Tibial nerve (tissue), 4 donors: Measurements from ENCODE around the gene DEF6. TPM values are rescaled to one million over a fixed set of nuclear protein-coding genes. Genes with fewer than 3 reads are reported as not detected.
"Not testable (repeated sequence)": the region's sequence is repeated elsewhere in the genome, so short reads cannot be mapped to it uniquely, and the experiment has no call there.

Source experiments
- DNase-seq, 2 donors: peaks; one replicate each; pipeline ENCODE4 v3.0.0-alpha.2; 2019; ENCODE audit warnings: low spot score in 2 of 2
- H3K27ac ChIP-seq, 4 donors: fragments of 200-600 bp; sonication (generic) in 3 of 4; one replicate each; pipeline ENCODE4 v1.5.1; 2017 to 2019; ENCODE audit warnings: mild to moderate bottlenecking in 1 of 4
- H3K27me3 ChIP-seq, 2 donors: fragments of 200-600 bp; sonication (generic) in 1 of 2; one replicate each; pipeline versions ENCODE4 v1.5.1 to v1.6.0; 2017 to 2019
- H3K36me3 ChIP-seq, 3 donors: fragments of 200-600 bp; sonication (generic); one replicate each; pipeline ENCODE4 v1.5.1; 2018 to 2019
- H3K4me1 ChIP-seq, 4 donors: fragments of 200-600 bp; sonication (generic) in 3 of 4; one replicate each; pipeline ENCODE4 v1.5.1; 2017 to 2019
- H3K4me3 ChIP-seq, 4 donors: fragments of 200-600 bp; sonication (generic) in 3 of 4; one replicate each; pipeline ENCODE4 v1.5.1; 2017 to 2019; ENCODE audit warnings: mild to moderate bottlenecking in 1 of 4, moderate library complexity in 1 of 4
- H3K9me3 ChIP-seq, 4 donors: fragments of 200-600 bp; sonication (generic) in 3 of 4; one replicate each; pipeline ENCODE4 v1.5.1; 2017 to 2019
- EP300 ChIP-seq, 2 donors: sonication (generic); formaldehyde crosslinking; IDR thresholded peaks; one replicate each; pipeline ENCODE4 v1.6.1; 2017; ENCODE audit warnings: antibody characterized with exemption in 2 of 2, mild to moderate bottlenecking in 1 of 2
- POLR2A ChIP-seq, 2 donors: fragments of 450-650 bp; IDR thresholded peaks; one replicate each; pipeline ENCODE4 v1.6.1; 2017; ENCODE audit warnings: antibody characterized with exemption in 2 of 2, mild to moderate bottlenecking in 2 of 2, moderate library complexity in 2 of 2
- WGBS, 2 donors: methylation state at CpG; one replicate each; pipeline ENCODE4 v1.1.5; 2018; 5-methylcytosine and 5-hydroxymethylcytosine counted together
- total RNA-seq, 4 donors: library from RNA; depleted of rRNA; stranded (reverse); fragments of >200 nt; gene quantifications; one replicate each; pipeline ENCODE4 v1.1.0, GENCODE V29; 2016
- TF ChIP-seq, protein P1 (sequence below), 5 experiments: fragments of 200-600 bp in 3 of 5; fragments of 450-650 bp in 2 of 5; sonication (generic) in 3 of 5; IDR thresholded peaks; one replicate each; pipeline ENCODE4 v1.5.1; 2016 to 2019; ENCODE audit warnings: antibody characterized with exemption in 5 of 5, mild to moderate bottlenecking in 3 of 5, moderate library complexity in 2 of 5

Gene DEF6
- total RNA-seq, 4 donors from 2014 or later = 3.3 to 21.9 (median 7.4) TPM

DNA sequence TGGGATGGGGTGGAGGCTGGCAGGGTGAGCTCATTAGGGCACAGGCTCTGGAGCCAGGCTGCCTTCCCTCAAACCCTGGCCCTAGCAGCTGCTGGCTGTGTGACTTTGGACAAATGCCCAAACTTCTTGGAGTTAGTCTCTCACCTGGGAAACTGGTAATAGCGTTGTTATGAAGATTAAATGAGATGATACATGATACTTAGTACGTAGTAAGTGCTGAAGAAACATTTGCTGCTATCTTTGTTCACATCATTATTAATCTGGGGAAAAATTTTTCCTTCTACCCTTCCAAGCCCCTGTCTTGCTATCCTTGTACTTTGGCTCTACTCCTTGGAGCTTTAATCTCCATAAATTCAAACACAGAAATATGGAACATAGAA lies 22.4 kb downstream of the DEF6 start:
- Histone ChIP-seq H3K27me3 (no peaks in the 10 kb centered on the region), H3K27ac (no peak overlapping the region), H3K9me3 (no peaks in the 10 kb centered on the region), H3K4me3 (no peak overlapping the region), H3K36me3 (no peaks in the 10 kb centered on the region), H3K4me1 (peaks cover 0 to 17% (median 3%) of the 10 kb centered on the region in 4 donors)
- TF ChIP-seq EP300 (IDR thresholded peaks at IDR 0.05) = no peak
- TF ChIP-seq, protein P1, sequence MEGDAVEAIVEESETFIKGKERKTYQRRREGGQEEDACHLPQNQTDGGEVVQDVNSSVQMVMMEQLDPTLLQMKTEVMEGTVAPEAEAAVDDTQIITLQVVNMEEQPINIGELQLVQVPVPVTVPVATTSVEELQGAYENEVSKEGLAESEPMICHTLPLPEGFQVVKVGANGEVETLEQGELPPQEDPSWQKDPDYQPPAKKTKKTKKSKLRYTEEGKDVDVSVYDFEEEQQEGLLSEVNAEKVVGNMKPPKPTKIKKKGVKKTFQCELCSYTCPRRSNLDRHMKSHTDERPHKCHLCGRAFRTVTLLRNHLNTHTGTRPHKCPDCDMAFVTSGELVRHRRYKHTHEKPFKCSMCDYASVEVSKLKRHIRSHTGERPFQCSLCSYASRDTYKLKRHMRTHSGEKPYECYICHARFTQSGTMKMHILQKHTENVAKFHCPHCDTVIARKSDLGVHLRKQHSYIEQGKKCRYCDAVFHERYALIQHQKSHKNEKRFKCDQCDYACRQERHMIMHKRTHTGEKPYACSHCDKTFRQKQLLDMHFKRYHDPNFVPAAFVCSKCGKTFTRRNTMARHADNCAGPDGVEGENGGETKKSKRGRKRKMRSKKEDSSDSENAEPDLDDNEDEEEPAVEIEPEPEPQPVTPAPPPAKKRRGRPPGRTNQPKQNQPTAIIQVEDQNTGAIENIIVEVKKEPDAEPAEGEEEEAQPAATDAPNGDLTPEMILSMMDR (IDR thresholded peaks at IDR 0.05) = no peak
- TF ChIP-seq POLR2A (IDR thresholded peaks at IDR 0.05) = no peak
- 94 to 97% methylated on average over 2 of the region's 2 CpGs for WGBS, 2 donors
- no peak for DNase-seq

DNA sequence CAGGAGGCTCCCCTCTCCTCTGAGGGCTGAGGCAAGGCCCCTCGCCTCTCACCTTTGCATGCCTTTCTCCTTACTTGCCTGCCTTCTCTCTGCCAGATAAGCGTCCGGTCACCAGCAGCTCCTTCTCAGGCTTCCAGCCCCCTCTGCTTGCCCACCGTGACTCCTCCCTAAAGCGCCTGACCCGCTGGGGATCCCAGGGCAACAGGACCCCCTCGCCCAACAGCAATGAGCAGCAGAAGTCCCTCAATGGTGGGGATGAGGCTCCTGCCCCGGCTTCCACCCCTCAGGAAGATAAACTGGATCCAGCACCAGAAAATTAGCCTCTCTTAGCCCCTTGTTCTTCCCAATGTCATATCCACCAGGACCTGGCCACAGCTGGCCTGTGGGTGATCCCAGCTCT lies 23.5 kb downstream of the DEF6 start:
- H3K4me3 ChIP-seq = no peak overlapping the region
- no peak overlapping the region for H3K27ac ChIP-seq
- WGBS, 2 donors = 91 to 92% methylated on average over 8 of the region's 8 CpGs

DNA sequence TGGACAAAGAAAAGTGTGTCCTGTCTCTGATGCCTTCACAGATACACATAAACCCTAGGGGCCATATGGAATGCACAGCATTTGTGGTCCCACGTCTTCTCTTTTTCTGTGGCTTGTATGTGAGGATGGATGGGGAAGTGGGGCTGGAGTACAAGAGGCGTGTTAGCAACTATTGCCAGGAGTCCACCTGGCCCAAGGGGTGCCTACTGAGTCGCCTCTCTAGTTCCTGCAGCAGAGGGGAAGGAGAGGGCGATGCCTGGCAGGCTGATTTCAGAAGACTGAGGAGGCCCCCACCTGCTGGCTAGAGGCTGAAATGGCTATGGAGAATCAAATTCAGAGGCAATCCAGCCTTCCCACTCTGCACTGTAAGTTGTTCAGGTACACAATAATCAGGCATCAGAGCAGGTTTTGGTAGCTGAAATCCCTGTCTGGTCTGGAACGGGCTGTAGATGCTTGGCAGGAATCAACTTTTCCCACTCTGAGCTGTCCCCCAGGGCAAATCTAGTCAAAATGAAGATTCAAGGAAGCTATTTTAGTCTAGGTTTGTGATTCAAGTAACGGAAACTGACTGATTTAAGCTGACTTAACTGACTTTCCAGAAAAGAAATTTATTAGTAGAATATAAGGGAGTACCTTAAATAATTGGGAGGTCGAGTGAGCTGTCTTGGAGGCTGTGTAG lies 29.9 kb downstream of the DEF6 start:
- H3K4me1 ChIP-seq = no peaks in the 10 kb centered on the region
- 28 to 39% methylated on average over 7 of the region's 7 CpGs for WGBS, 2 donors
- H3K4me3 ChIP-seq = no peak overlapping the region
- no peaks in the 10 kb centered on the region for H3K27me3 ChIP-seq
- TF ChIP-seq, protein P1 (IDR thresholded peaks at IDR 0.05) = peak; percentile 32 to 52 (median 36)
- TF ChIP-seq EP300 (IDR thresholded peaks at IDR 0.05) = no peak
- no peak for TF ChIP-seq POLR2A (IDR thresholded peaks at IDR 0.05)
- H3K9me3 ChIP-seq = no peaks in the 10 kb centered on the region
- peak in 1 of 2 donors; percentile 31 for DNase-seq
- no peak overlapping the region for H3K27ac ChIP-seq
- no peaks in the 10 kb centered on the region for H3K36me3 ChIP-seq

More for the DNA sequence above, 23.5 kb downstream of the DEF6 start:
- no peaks in the 10 kb centered on the region for H3K27me3 ChIP-seq
- no peaks in the 10 kb centered on the region for H3K9me3 ChIP-seq
- TF ChIP-seq POLR2A (IDR thresholded peaks at IDR 0.05) (no peak), EP300 (IDR thresholded peaks at IDR 0.05) (no peak)
- TF ChIP-seq, protein P1 (IDR thresholded peaks at IDR 0.05) = no peak
- peaks cover 0 to 17% (median 3%) of the 10 kb centered on the region in 4 donors for H3K4me1 ChIP-seq
- no peak for DNase-seq
- no peaks in the 10 kb centered on the region for H3K36me3 ChIP-seq

DNA sequence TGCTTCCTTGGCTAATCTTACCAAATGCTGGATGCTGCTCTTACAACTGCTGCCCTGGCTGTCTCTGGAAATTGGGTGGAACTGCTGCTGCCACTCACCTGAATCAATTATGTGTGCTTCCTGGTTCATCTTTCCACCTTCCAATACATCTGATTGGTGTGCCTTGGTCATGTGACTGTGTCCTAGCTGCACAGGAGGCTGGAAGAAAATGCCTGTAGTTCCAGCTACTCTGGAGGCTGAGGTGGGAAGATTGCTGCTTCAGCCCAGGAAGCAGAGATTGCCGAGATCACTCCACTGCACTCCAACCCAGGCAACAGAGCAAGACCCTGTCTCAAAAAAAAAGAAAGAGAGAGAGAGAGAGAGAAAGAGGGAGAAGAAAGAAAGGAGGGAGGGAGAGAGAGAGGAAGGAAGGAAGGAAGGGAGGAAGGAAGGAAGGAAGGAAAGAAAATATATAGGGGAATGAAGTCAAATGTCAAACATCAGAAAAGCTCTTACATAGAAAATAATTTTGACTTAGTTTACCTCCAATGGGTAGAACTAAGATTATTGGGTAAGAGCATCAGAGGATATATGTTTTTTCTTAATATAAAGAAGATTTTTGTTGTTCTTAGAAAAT lies 30.6 kb downstream of the DEF6 start:
- Histone ChIP-seq H3K27ac (no peak overlapping the region), H3K27me3 (no peaks in the 10 kb centered on the region), H3K36me3 (no peaks in the 10 kb centered on the region), H3K4me3 (no peak overlapping the region), H3K9me3 (no peaks in the 10 kb centered on the region), H3K4me1 (no peaks in the 10 kb centered on the region)
- WGBS, 2 donors = 96 to 100% methylated on average over 1 of the region's 1 CpG
- TF ChIP-seq, protein P1 (IDR thresholded peaks at IDR 0.05) = no peak
- TF ChIP-seq EP300 (IDR thresholded peaks at IDR 0.05) (no peak), POLR2A (IDR thresholded peaks at IDR 0.05) (no peak)
- no peak for DNase-seq

DNA sequence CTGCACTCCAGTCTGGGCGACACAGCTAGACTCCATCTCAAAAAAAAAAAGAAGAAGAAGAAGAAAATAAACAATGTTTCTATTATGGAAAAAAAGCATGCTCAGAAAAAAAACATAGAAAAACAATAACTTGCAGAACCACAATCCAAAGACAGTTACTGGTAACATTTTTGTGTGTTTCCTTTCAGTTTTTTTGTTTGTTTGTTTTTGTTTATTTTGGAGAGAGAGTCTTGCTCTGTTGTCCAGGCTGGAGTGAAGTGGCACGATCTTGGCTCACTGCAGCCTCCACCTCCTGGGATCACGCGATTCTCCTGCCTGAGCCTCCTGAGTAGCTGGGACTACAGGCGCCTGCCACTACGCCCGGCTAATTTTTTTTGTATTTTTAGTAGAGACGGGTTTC lies 31.3 kb downstream of the DEF6 start:
- H3K9me3 ChIP-seq, H3K4me3 ChIP-seq, H3K27ac ChIP-seq, H3K36me3 ChIP-seq, H3K27me3 ChIP-seq, DNase-seq, H3K4me1 ChIP-seq: not testable (repeated sequence)
- 89 to 90% methylated on average over 8 of the region's 8 CpGs for WGBS, 2 donors
